GM19324 (cell line): Measurements from ENCODE around the gene ZNF236.
A peak's percentile ranks its signal among the peaks of the same experiment; 100 is the strongest.
"Not testable (repeated sequence)": the region's sequence is repeated elsewhere in the genome, so short reads cannot be mapped to it uniquely, and the experiment has no call there.

Experiments
- ATAC-seq: cut with Tn5 transposase; IDR thresholded peaks from one replicate; pipeline ENCODE4 v1.9.1; 2021; ENCODE audit warnings: mild to moderate bottlenecking, moderate library complexity; ENCODE audit not compliant: unreplicated experiment, low FRiP score

Gene ZNF236

DNA sequence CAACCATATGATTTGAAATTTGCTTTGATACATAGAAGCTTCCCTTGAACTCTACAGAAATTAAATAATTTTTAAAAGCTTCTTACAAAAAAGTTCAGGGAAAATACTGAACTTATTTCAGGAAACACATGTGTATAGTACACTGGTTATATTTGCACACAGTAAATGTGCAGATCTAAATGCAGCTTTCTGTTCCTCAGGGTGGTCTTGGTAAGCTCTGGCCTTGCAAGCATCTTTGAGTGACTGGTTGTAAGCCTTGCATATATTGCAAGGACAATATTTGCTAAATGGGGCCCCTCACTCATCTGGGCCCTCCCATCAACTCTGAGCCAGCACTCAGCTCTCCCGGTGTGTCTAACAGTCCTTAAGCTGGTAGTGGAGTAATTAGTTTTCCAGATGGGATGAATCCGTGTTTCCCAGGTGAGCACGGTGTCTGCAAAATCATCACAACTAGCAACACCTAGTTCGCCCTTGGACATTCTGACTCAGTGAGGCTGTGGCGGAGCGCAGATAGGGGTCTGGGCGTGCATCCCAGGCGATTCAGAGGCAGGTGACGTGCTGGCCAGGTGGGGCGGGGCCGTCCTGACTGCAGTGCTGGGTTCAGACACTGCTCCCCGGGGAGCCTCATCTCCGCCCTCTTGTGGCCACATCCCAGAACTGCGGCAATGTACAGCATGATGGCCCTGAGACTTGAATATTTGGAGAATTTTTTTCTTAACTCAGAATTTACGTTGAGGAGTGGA, 160.7 kb downstream of the ZNF236 start:
- peak; percentile 71 for ATAC-seq

DNA sequence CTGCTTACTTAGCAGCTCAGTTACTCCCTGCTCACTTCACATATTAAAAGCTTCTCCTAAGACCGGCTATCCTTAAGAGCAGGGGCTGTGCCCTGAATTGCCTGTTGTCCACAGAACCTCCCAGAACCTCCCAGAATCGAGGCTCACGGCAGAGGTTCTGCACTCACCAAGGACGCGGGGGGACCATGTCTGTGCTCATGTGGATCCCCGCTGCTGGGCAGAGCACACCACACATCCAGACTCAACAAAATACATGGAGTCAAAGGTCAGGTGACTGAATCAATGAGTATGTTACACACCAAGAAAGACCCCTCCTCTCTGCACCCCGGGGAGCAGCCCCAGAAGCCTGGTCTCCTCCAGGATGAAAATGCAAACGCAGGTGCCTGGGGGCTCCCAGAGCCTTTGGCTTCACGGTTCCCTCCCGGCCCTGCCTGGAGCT, 161.3 kb downstream of the ZNF236 start:
- ATAC-seq: no peak

DNA sequence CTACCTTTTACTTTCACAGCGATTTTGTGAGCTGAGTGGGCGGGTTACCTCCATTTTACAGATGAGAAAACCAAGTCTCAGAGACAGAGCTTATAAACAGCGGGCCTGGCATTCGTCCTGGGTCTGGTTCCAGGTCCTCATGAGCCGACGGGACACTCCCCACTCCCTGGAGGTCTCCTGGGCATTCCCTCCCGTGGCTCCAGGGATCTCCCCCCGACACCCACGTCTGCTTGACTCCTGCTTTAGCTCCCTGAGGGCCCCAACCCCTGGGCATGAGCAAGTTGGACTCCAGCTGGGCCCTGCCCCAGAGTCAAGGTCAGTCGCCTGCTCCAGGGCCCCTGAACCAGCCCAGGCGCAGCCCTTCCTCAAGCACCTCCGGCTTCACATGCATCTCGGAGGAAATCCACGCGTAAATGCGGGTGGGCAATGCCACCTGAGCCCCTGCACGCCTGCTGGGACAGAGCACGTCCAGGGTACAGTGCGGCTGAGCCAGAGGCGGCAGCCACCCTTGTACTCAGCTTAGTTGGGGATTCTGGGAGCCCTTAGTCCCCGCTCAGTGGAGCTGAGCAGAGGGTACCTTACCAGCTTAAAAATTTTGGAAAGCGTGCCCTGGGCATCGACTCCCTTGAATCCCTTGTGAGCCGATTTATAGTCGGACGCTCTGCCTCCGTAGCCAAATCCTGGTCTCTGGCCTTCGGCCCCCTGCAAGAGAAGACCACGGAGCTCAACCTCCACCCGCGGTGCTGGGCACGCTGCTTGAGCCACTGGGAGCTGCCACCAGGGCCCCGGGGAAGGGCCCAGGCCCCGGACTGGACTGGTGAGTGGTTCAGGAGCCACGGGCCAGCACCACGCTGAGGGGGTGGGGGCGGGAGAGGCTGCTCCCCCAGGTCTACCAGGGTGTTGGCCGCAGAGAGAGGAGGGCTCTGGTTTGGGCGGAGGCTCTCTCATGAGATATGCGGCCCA, 162.1 kb downstream of the ZNF236 start:
- ATAC-seq: no peak

GRCh38 chr18:76985156-76985950, 163.0 kb downstream of the ZNF236 start:
- no peak for ATAC-seq

GRCh38 chr18:76985951-76986236, 163.5 kb downstream of the ZNF236 start:
- ATAC-seq: no peak

DNA sequence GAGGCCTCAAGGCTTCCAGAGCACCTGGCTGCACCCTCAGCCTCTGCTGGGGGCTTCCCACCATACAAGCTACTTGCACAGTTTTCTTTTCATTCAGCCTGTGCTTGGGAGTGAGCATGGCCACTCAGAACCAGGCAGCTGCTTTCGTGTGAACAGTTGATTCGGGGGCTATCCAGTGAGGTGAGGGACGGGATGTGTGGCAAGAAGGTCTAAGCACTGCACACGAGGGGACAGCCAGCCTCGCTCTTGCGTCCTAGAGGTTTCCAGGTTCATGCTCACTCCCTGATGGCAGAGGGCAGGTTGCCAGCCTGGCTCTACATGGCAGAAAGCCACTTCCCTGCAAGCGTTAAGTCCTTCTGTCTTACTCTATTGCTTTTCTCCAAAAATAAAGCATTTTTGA, 164.0 kb downstream of the ZNF236 start:
- ATAC-seq: no peak

- no peak for ATAC-seq
Measured at GRCh38 chr18:76988031-76988826, 165.9 kb downstream of the ZNF236 start.

DNA sequence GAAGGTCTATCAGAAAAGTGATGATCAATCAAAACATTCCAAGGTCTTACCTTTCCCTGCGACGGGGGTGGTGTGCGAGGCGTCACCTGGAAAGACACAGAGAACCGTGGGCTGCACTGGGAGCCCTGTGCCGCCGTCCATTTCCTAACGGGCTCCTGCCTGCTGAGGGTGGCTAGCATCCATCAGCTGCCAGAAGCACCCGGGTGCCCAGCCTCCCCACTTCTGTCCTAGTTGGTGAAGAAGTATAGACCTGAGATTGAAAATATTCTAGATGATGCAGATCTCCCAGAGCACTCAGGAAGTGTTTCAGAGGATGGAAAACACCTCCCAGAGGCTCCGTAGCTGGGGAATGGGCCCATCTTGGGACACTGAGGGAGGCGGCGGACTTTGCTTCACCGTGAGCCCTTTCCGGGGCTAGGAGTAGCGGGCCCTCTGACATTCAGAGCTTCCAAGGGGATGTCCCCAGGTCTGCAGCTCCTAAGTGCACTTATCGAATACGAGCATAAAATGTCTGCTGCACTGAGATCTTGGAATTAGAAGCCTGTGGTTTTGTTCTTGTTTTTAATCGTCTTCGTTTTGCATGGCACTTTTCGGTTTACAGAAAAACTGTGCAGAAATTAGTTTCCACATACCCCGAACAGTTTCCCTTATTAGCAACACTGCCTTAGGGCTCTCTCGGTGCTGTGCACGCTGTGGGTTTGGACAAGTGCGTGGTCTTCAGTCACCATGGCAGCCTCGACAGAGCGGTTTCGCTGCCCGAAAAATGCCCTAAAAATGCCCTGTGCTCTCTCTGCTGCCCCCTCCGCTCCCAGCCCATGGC, 166.7 kb downstream of the ZNF236 start:
- ATAC-seq: no peak

- no peak for ATAC-seq
Measured at GRCh38 chr18:76989647-76990190, 167.4 kb downstream of the ZNF236 start.

- ATAC-seq: not testable (repeated sequence)
Measured at GRCh38 chr18:76990343-76991020, 168.1 kb downstream of the ZNF236 start.

DNA sequence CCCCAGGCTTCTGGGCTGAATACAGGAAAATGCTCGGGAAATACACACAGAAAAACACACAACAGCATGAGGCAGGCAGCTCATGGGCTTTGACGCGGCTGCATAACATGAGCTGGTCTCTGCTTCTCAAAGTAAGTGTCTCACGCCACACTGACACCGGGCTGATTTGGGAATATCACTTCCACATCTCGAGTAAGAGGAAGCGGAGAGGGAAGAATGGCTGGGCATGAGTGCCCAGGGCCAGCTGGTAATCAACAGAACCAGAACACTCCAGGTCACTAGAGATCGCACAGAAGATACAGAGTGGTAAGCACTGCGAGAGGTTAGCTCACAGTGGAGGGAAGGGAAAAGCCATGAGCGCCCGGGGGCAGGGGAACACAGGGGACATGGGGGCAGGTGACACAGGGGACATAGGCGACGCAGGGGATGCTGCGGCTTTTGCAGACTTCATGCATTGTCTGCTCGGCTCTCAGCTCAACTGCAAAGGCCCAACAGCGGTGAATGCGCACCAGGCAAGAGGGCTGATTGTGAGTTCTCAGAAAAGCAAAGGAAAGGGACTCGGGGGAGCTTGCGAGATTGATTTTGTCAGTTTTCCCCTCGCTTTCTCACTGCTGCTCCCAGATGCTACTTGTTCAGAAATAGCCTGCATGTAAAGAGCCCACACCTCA, 168.8 kb downstream of the ZNF236 start:
- no peak for ATAC-seq

GRCh38 chr18:76992226-76993084, 170.1 kb downstream of the ZNF236 start:
- no peak for ATAC-seq

GRCh38 chr18:76993085-76993382, 170.7 kb downstream of the ZNF236 start:
- ATAC-seq: no peak

DNA sequence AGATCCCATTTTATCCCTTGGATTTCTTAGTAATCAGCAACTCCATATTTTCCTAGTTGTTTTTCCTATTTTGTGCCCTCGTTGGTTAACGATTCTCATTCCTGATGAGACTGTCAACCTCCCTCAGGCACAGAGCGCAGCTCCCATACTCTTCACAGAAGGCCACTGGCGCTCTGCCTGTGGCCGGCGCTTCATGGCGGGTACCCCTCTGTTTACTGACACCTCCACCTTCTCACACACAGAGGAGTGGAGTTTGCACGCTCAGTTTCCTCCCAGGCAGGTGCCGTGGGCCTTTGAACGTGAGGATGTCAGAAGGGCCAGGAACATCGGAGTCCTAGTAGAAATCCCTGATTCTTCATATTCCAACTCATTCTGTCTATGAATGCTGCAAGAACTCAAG, 171.2 kb downstream of the ZNF236 start:
- ATAC-seq: no peak

- ATAC-seq: no peak
Measured at GRCh38 chr18:76994086-76994654, 171.8 kb downstream of the ZNF236 start.

DNA sequence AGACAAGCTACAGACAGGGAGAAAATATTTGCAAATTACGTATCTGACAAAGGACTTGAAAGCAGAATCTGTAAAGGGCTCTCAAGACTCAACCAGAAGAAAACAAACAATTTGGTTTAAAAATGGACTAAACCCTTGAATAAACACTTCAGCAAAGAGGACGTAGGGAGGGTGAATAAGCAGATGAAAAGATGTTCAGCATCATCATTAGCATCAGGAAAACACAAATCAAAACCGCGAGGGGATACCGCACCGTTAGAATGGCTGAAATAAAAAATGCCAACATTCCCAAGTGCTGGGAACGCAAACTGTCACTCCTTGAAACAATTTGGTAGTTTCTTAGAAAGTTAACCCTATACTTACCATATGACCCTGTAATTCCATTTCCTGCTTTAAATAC, 173.5 kb downstream of the ZNF236 start:
- ATAC-seq: no peak

- no peak for ATAC-seq
Measured at GRCh38 chr18:76996429-76996828, 174.1 kb downstream of the ZNF236 start.
